BLaER1 (cell line): ENCODE results near the gene TUSC2.

Experiments
- H3K27ac ChIP-seq: shearing (Covaris generic); formaldehyde crosslinking; 2 replicates; pipeline ENCODE4 v1.8.1; 2022
- H3K27me3 ChIP-seq: shearing (Covaris generic); formaldehyde crosslinking; 2 replicates; pipeline ENCODE4 v1.8.1; 2022
- H3K36me3 ChIP-seq: shearing (Covaris generic); formaldehyde crosslinking; 2 replicates; pipeline ENCODE4 v1.8.1; 2022
- H3K4me1 ChIP-seq: shearing (Covaris generic); formaldehyde crosslinking; 2 replicates; pipeline ENCODE4 v1.8.1; 2022
- H3K4me2 ChIP-seq: shearing (Covaris generic); formaldehyde crosslinking; 2 replicates; pipeline ENCODE4 v1.8.1; 2022
- H3K4me3 ChIP-seq: shearing (Covaris generic); formaldehyde crosslinking; 2 replicates; pipeline ENCODE4 v1.8.1; 2022
- H3K9ac ChIP-seq: shearing (Covaris generic); formaldehyde crosslinking; 2 replicates; pipeline ENCODE4 v1.8.1; 2022
- H3K9me3 ChIP-seq: shearing (Covaris generic); formaldehyde crosslinking; 2 replicates; pipeline ENCODE4 v1.8.1; 2022
- H4K20me1 ChIP-seq: shearing (Covaris generic); formaldehyde crosslinking; 2 replicates; pipeline ENCODE4 v1.8.1; 2022
- Cebpa-rat ChIP-seq: shearing (Covaris generic); IDR thresholded peaks from 2 replicates; pipeline ENCODE4 v1.8.1; 2022

Gene TUSC2

DNA sequence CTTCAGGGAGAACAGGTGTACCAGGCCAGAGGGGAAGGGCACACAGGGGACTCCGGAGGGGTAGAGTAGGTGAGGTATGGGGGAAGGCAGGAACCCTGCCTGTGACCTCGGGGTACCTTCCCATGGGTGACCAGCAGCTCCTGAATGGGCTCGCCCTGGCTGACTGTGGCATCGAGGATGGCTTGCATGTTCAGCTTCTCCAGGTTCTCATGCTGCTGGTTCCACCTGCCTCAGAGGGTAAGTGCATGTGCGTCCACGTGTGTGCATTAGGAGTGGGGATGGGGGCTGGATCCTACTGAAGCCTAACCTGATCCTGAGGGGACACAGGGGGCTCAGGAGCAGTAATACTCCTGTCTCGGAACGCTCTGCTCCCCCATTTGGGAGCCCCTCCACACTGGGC lies 17.0 kb upstream of the TUSC2 start:
- H3K4me2 ChIP-seq = peak overlapping the region; percentile 84
- H3K4me3 ChIP-seq = peak overlapping the region; percentile 49
- H3K9ac ChIP-seq = no peak overlapping the region
- no peak for TF ChIP-seq Cebpa-rat
- peaks cover 10% of the 10 kb centered on the region; the same call in 1 of the 2 replicates for H4K20me1 ChIP-seq
- peaks cover 30% of the 10 kb centered on the region for H3K27me3 ChIP-seq
- H3K27ac ChIP-seq = no peak overlapping the region
- peaks cover 21% of the 10 kb centered on the region for H3K36me3 ChIP-seq
- H3K4me1 ChIP-seq = peaks cover 67% of the 10 kb centered on the region
- H3K9me3 ChIP-seq = no peaks in the 10 kb centered on the region

DNA sequence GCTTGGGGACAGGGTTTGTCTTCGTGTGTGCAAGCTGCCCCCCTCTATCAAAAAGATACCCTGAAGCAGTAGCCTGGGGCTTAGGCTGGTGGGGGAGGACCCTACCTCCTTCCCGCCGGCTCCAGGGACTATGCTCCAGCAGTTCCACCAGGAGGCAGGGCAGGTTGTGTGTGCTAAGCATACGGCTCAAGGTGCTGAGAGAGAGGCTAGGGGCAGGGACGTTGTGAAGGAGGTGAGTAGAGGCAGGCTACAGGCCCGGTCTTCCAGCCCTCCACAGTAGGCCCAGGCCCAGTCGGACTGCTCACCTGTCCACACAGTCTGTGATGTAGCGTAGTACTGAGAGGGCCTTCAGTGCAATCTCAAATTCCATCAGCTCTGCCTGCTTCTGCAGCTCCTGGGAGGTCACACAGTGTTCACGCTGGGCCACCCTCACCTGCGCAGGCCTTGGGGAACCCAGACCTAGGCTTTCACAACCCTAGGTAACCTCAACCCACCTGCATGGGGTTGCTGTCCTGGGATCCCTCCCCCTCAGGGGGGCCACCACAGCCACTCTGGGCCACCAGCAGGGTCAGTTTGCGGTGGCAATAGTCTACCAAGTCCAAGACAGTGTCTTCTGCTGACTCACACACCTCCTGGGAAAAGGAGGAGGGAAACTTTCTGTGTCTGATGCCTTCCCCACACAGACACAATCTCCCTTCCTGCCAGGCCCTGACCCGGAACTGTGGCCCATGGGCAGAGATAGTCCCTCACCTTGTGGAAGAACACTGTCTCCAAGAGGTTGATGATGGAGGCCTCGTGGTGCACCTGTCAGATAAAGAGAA lies 15.0 kb upstream of the TUSC2 start:
- H3K9ac ChIP-seq = no peak overlapping the region
- no peaks in the 10 kb centered on the region for H4K20me1 ChIP-seq
- no peak for TF ChIP-seq Cebpa-rat
- peaks cover 8% of the 10 kb centered on the region for H3K36me3 ChIP-seq
- no peak overlapping the region for H3K27ac ChIP-seq
- H3K27me3 ChIP-seq = peaks cover 37% of the 10 kb centered on the region
- H3K9me3 ChIP-seq = no peaks in the 10 kb centered on the region
- no peak overlapping the region for H3K4me3 ChIP-seq
- peak overlapping the region; percentile 26 for H3K4me2 ChIP-seq
- peaks cover 70% of the 10 kb centered on the region for H3K4me1 ChIP-seq

- Histone ChIP-seq H3K36me3 (no peaks in the 10 kb centered on the region), H3K4me2 (peak overlapping the region; percentile 26), H4K20me1 (no peaks in the 10 kb centered on the region; the same call in 1 of the 2 replicates), H3K9me3 (no peaks in the 10 kb centered on the region), H3K4me3 (no peak overlapping the region), H3K4me1 (peaks cover 70% of the 10 kb centered on the region), H3K27me3 (peaks cover 37% of the 10 kb centered on the region), H3K27ac (no peak overlapping the region), H3K9ac (no peak overlapping the region)
- no peak for TF ChIP-seq Cebpa-rat
Measured at GRCh38 chr3:50341996-50342650, 14.1 kb upstream of the TUSC2 start.

DNA sequence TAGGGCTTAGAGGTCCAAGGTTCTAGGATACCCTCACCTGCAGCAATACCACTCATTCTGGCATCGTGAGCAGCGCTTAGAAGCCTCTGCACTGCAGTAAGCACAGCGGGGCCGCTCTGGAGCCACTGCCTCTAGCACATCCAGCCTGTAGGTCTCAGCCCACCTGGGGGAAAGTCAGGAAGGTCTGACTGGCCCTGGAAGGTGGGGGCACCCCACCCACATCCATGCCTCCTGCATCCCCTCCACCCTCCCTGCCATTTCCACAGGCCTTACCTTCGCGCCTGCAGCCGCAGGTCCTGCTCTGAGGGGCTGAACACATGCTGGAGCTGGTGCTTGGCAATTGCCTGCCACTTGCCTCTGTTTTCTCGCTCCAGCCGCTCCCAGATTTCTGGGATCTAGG lies 13.5 kb upstream of the TUSC2 start:
- Histone ChIP-seq H3K27ac (peak overlapping the region; percentile 97), H3K27me3 (peaks cover 37% of the 10 kb centered on the region), H3K9ac (peak overlapping the region; percentile 94; the same call in 1 of the 2 replicates), H4K20me1 (peaks cover 6% of the 10 kb centered on the region), H3K9me3 (no peaks in the 10 kb centered on the region), H3K4me2 (peak overlapping the region; percentile 95), H3K4me3 (peak overlapping the region; percentile 88), H3K4me1 (peaks cover 70% of the 10 kb centered on the region), H3K36me3 (no peaks in the 10 kb centered on the region)
- no peak for TF ChIP-seq Cebpa-rat

GRCh38 chr3:50340448-50341329 lies 12.7 kb upstream of the TUSC2 start, which contains the start of gene RASSF1:
TSS of gene RASSF1 (minus strand) at chr3:50340836. CDS start at chr3:50340805, 31 bp downstream.
- H3K9me3 ChIP-seq = no peaks in the 10 kb centered on the region
- peaks cover 14% of the 10 kb centered on the region for H4K20me1 ChIP-seq
- H3K27me3 ChIP-seq = peaks cover 34% of the 10 kb centered on the region
- peak within 1 kb of the TSS; percentile 94 for H3K9ac ChIP-seq
- H3K36me3 ChIP-seq = peaks cover 6% of the 10 kb centered on the region; the same call in 1 of the 2 replicates
- peaks cover 70% of the 10 kb centered on the region for H3K4me1 ChIP-seq
- no peak for TF ChIP-seq Cebpa-rat
- H3K27ac ChIP-seq = peak within 1 kb of the TSS; percentile 97
- peak within 1 kb of the TSS; percentile 95 for H3K4me2 ChIP-seq
- peak within 1 kb of the TSS; percentile 88 for H3K4me3 ChIP-seq

DNA sequence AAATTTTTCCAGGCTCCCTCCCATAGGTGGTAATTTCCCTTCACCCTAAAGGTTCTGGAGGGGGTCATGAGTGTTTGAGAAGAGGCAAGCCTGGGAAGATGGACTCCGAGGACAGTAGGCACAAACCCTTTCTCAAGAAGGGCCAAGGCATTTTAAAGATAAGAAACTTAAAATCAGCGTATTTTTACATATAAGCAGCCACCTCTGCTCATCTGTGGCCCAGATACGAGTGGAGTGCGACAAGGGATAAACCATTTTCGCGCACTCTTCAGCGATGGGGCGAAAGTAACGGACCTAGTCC lies 12.1 kb upstream of the TUSC2 start:
- H3K4me1 ChIP-seq = peaks cover 70% of the 10 kb centered on the region
- H3K27me3 ChIP-seq = peaks cover 28% of the 10 kb centered on the region
- no peaks in the 10 kb centered on the region for H3K9me3 ChIP-seq
- TF ChIP-seq Cebpa-rat = no peak
- peak overlapping the region; percentile 97 for H3K27ac ChIP-seq
- peak overlapping the region; percentile 95 for H3K4me2 ChIP-seq
- peak overlapping the region; percentile 88 for H3K4me3 ChIP-seq
- peak overlapping the region; percentile 94 for H3K9ac ChIP-seq
- peaks cover 20% of the 10 kb centered on the region for H4K20me1 ChIP-seq
- peaks cover 11% of the 10 kb centered on the region; the same call in 1 of the 2 replicates for H3K36me3 ChIP-seq

DNA sequence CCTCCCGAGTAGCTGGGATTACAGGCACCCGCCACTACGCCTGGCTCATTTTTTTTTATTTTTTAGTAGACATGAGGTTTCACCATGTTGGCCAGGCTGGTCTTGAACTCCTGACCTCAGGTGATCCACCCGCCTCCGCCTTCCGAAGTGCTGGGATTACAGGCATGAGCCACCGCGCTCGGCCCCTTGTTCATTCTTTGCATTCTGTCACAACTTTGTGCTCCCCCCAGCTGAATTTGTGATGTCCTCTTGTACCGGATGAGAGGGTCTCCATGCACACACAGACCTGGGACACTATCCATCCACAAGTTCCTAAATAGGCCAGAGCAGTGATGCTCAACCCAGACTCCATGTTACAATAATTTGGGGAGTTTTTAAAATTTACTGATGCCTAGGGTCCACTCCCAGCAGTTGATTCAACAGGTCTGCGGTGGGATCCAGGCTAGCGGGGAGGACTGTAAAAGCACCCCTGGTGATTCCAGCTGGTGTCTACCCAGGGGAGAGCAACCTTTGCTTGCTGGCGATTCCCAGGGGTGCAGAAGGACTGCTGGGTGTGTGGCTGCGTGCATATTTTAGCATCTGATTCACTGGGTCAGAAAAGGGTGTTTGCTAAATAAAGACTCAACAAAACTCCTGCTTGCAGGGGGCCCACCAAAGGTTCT lies 11.6 kb upstream of the TUSC2 start:
- no peak for TF ChIP-seq Cebpa-rat
- Histone ChIP-seq H3K4me3 (peak overlapping the region; percentile 88), H3K9ac (peak overlapping the region; percentile 94), H3K27ac (peak overlapping the region; percentile 97), H3K27me3 (peaks cover 25% of the 10 kb centered on the region), H3K4me2 (peak overlapping the region; percentile 95), H3K9me3 (no peaks in the 10 kb centered on the region), H3K36me3 (peaks cover 15% of the 10 kb centered on the region), H3K4me1 (peaks cover 73% of the 10 kb centered on the region), H4K20me1 (peaks cover 25% of the 10 kb centered on the region)

GRCh38 chr3:50338965-50339364 lies 10.9 kb upstream of the TUSC2 start:
- Histone ChIP-seq H3K4me1 (peaks cover 79% of the 10 kb centered on the region), H3K4me3 (peak overlapping the region; percentile 88)

More at GRCh38 chr3:50338965-50339364, 10.9 kb upstream of the TUSC2 start:
- peaks cover 22% of the 10 kb centered on the region for H3K36me3 ChIP-seq
- H3K27me3 ChIP-seq = peaks cover 25% of the 10 kb centered on the region
- H3K4me2 ChIP-seq = peak overlapping the region; percentile 95
- TF ChIP-seq Cebpa-rat = no peak
- peak overlapping the region; percentile 94 for H3K9ac ChIP-seq
- H3K27ac ChIP-seq = peak overlapping the region; percentile 97
- H3K9me3 ChIP-seq = no peaks in the 10 kb centered on the region
- H4K20me1 ChIP-seq = peaks cover 31% of the 10 kb centered on the region
